Measurements from ENCODE around the gene BTBD16. TPM values are rescaled to one million over a fixed set of nuclear protein-coding genes. Genes with fewer than 3 reads are reported as not detected.

BTBD16 gene
- total and polyA plus RNA-seq, 2 donors (not counting 3 experiments of a cell fraction or from before 2014, with no cell fraction given): 0.04 TPM; not detected in 1

DNA sequence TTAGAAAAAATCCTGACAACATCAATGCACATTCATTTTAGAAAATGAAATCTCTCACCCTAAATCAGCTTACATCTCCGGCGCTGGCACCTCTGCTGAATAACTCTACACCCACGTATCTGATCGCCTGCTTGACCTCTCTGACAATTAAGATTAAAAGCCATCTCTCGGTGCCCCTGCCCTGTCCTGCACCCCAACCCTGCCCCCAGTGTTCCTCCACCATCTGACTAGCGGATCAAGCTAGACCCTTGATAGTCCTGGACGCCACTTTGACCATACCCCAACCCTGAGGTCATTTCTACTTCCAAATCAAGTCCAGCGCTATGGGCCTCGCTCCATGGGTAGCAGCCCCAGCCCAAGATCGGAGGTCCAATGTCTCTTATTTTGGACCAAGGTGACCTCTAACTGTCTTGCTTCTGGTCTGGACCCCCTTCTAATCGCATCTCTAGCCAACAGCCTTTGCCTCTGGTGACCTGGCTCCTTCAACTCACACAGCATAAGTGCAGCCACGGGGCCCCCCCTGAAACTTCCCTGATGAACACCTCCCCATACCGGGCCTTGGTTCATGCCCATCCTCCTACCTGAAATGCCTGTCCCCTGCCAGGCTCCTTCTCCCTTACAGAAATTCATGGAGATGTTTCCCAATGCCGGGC lies 28.5 kb downstream of the BTBD16 start:
- dilution Hi-C loops (cut with MboI; ENCODE audit: extremely low pct_ligation_motif_present, low sequenced_read_pairs) (loop anchor here (25.0 kb wide), 1 partner anchor 138 kb away; no protein-coding TSS in a partner anchor), intact Hi-C loops (cut with micrococcal nuclease) (loop anchor here (1.0 to 2.0 kb wide), 2 partner anchors 75 to 196 kb away; partner anchors contain the start of gene PLEKHA1)
- Histone ChIP-seq H4K20me1 (replicated peaks; ENCODE audit: control insufficient read depth, extremely low read depth, insufficient read depth, low read length) (no peaks in the 10 kb centered on the region), H3K79me2 (ENCODE audit: control insufficient read depth, insufficient read depth, low read length) (no peaks in the 10 kb centered on the region), H3K9me1 (replicated peaks; ENCODE audit: control insufficient read depth, extremely low read depth, insufficient read depth, low read length) (no peaks in the 10 kb centered on the region), H3K27ac (ENCODE audit: insufficient read depth, low read depth, low read length) (no peak overlapping the region), H3K4me2 (ENCODE audit: insufficient read depth, low read length) (no peak overlapping the region), H3K9me3 (replicated peaks; ENCODE audit: control insufficient read depth, insufficient read depth, low read length) (no peaks in the 10 kb centered on the region), H3K9ac (replicated peaks; ENCODE audit: extremely low read depth, insufficient read depth, low read length) (no peak overlapping the region), H2AFZ (ENCODE audit: low read depth, low read length) (no peak overlapping the region), H3K36me3 (ENCODE audit: control insufficient read depth in 2 of 2, extremely low read depth in 1 of 2, insufficient read depth in 2 of 2, low read length in 2 of 2) (no peaks in the 10 kb centered on the region), H3K27me3 (ENCODE audit: control insufficient read depth in 2 of 2, insufficient read depth in 2 of 2, low read length in 2 of 2) (no peaks in the 10 kb centered on the region), H3K4me3 (replicated peaks in 1 of 3; ENCODE audit: insufficient read depth in 1 of 3, low read depth in 1 of 3, low read length in 3 of 3) (no peak overlapping the region), H3K4me1 (ENCODE audit: control insufficient read depth, extremely low read depth, insufficient read depth, low read length) (no peaks in the 10 kb centered on the region)
- BruUV-seq (replicated peaks): no TSS peak
- ChIA-PET POLR2A (interaction anchor here (1.8 kb wide), 1 partner anchor 11 kb away, joined by 5 read pairs; no protein-coding TSS in a partner anchor), CTCF (interaction anchor here (0.6 to 4.1 kb wide), 83 partner anchors 9 to 834 kb away, joined by 3 to 191 read pairs (median 4); partner anchors contain the start of gene PLEKHA1)
- TF ChIP-seq, protein P1, sequence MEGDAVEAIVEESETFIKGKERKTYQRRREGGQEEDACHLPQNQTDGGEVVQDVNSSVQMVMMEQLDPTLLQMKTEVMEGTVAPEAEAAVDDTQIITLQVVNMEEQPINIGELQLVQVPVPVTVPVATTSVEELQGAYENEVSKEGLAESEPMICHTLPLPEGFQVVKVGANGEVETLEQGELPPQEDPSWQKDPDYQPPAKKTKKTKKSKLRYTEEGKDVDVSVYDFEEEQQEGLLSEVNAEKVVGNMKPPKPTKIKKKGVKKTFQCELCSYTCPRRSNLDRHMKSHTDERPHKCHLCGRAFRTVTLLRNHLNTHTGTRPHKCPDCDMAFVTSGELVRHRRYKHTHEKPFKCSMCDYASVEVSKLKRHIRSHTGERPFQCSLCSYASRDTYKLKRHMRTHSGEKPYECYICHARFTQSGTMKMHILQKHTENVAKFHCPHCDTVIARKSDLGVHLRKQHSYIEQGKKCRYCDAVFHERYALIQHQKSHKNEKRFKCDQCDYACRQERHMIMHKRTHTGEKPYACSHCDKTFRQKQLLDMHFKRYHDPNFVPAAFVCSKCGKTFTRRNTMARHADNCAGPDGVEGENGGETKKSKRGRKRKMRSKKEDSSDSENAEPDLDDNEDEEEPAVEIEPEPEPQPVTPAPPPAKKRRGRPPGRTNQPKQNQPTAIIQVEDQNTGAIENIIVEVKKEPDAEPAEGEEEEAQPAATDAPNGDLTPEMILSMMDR (IDR thresholded peaks at IDR 0.05; ENCODE audit: extremely low read depth in 1 of 2, insufficient read depth in 1 of 2, low read depth in 1 of 2, low read length in 2 of 2): no peak
- TF ChIP-seq GATA2 (IDR thresholded peaks at IDR 0.05; ENCODE audit: insufficient read depth, insufficient read length, low read depth, low read length): no peak
- DNase-seq (ENCODE audit: low read depth, low spot score): no peak
- no peak for FAIRE-seq
